D721Med (cell line): ENCODE data around the gene MLYCD.
"Not testable (repeated sequence)": the region's sequence is repeated elsewhere in the genome, so short reads cannot be mapped to it uniquely, and the experiment has no call there.

Source experiments
- DNase-seq: peaks from one replicate; pipeline ENCODE4 v3.0.0; 2011; ENCODE audit warnings: low spot score; ENCODE audit not compliant: insufficient read length
- FAIRE-seq: peaks from 2 replicates; lab custom pipeline; 2011; peaks lifted over from hg19 to GRCh38; lab: Jason Lieb, UNC
- TF ChIP-seq, protein P1 (sequence below): IDR thresholded peaks from 2 replicates; pipeline ENCODE4 v1.5.1; 2012; ENCODE audit warnings: mild to moderate bottlenecking, control low read depth; ENCODE audit not compliant: insufficient read depth; ENCODE audit errors: missing control alignments

MLYCD gene

DNA sequence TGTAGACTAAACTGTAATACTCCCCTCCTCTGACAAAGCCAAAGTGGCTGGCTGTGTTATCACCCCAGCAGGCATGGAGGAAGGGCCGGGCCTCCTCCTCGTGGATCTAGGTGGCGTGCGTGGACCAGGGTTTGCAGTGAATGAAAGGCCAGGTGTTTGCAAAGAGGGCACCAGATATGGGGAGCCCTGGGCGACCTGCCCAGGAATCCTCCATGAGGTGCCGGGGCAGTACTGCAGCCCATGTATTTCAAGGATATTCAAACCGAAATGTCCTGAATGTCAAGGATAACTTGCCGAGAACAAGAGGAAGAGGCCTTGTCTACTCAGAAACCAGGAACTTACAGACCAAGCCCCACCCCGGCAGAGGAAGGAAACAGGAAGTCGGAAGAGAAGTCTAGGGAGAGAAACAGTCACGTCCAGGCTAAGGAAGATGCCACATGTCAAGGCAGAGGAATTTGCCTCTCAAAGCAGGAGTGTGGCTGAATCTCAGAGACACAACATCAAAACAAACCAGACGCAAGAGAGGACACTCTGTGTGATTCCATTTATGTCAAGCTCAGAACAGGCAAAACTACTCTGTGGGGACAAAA, 40.4 kb downstream of the MLYCD start:
- FAIRE-seq (no peak), DNase-seq (no peak)
- TF ChIP-seq, protein P1, sequence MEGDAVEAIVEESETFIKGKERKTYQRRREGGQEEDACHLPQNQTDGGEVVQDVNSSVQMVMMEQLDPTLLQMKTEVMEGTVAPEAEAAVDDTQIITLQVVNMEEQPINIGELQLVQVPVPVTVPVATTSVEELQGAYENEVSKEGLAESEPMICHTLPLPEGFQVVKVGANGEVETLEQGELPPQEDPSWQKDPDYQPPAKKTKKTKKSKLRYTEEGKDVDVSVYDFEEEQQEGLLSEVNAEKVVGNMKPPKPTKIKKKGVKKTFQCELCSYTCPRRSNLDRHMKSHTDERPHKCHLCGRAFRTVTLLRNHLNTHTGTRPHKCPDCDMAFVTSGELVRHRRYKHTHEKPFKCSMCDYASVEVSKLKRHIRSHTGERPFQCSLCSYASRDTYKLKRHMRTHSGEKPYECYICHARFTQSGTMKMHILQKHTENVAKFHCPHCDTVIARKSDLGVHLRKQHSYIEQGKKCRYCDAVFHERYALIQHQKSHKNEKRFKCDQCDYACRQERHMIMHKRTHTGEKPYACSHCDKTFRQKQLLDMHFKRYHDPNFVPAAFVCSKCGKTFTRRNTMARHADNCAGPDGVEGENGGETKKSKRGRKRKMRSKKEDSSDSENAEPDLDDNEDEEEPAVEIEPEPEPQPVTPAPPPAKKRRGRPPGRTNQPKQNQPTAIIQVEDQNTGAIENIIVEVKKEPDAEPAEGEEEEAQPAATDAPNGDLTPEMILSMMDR, result no peak

DNA sequence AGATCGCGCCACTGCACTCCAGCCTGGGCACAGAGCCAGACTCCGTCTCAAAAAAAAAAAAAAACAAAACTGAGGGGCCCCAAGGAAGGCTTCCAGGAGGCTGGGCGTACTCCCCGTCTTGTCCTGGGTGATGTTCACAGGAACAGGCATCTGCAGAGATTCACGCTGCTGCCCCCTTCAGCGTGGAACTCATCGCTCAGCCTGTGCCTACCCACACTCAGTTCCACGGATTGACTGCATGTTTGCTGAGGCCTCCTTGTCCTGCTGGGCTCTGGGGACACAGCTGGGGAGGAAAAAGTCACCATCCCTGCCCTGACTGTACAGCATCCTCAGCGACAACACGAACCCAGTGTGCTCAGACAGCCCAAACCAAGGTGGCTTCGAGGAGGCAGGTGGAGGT, 41.2 kb downstream of the MLYCD start:
- TF ChIP-seq, protein P1, result no peak
- FAIRE-seq, result no peak
- DNase-seq, result no peak

DNA sequence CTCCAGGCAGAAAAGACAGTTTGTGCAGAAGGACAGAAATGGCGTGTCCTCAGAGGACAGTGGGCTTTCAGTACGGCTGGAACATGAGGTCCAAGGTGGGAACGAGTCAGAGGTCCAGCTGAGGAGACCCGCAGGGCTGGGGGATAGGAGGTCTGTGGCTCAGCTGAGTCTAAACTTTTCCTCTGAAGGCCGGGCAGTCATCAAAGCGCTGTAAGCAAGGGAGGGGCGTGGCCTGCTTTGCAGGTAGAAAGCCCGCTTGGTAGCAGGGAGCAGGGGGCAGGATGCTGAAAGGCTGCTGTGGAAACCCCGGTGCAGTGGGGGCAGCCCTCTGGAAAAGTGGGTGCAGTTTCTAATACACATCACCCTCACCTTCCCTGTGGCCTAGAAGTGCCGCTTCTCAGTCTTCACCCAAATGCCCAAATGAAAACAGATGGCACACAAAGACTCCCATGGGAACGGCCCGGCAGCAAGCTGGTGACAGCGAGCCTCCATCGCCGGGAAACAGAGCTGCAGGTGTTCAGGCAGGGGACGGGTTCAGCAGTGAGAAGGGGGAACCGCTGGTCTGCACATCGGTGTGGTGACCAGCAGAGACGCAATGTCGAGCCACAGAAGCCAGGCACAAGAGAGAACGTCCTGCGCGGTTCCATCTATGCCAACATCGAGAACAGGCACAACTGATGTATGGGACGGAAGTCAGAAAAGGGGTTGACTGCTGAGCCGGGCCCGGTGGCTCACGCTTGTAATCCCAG, 41.9 kb downstream of the MLYCD start:
- no peak for DNase-seq
- FAIRE-seq, result no peak
- TF ChIP-seq, protein P1, result no peak

DNA sequence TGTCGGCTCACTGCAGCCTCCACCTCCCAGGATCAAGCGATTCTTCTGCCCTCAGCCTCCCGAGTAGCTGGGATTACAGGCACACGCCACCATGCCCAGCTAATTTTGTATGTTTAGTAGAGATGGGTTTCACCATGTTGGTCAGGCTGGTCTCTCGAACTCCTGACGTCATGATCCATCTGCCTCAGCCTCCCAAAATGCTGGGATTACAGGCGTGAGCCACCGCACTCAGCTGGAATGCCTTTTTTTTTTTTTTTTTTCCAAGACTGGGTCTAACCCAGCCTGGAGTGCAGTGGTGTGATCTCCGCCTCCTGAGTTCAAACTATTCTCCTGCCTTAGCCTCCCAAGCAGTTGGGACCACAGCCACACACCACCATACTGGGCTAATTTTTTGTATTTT, 42.6 kb downstream of the MLYCD start:
- FAIRE-seq, DNase-seq: not testable (repeated sequence)

DNA sequence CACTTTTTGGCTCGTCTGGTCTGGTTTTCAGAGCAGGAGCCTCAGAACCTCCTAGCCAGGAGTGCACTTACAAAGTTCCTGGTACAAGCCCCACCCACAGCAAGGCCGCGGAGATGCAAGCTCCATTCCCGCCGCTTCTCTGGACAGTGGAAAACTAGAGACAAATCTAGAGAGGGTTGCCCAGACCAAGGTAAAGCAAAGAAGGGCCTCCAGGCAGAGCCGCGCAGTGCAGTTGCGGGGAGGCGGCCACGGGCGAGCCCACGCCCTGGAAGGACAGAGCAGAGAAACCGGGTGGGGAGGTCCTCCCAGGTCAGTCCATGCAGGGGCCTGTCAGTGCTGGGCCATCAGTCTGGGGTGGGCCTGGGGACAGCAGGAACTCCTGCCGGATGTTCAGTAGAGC, 43.2 kb downstream of the MLYCD start:
- FAIRE-seq, result no peak
- no peak for DNase-seq
- TF ChIP-seq, protein P1, result no peak

DNA sequence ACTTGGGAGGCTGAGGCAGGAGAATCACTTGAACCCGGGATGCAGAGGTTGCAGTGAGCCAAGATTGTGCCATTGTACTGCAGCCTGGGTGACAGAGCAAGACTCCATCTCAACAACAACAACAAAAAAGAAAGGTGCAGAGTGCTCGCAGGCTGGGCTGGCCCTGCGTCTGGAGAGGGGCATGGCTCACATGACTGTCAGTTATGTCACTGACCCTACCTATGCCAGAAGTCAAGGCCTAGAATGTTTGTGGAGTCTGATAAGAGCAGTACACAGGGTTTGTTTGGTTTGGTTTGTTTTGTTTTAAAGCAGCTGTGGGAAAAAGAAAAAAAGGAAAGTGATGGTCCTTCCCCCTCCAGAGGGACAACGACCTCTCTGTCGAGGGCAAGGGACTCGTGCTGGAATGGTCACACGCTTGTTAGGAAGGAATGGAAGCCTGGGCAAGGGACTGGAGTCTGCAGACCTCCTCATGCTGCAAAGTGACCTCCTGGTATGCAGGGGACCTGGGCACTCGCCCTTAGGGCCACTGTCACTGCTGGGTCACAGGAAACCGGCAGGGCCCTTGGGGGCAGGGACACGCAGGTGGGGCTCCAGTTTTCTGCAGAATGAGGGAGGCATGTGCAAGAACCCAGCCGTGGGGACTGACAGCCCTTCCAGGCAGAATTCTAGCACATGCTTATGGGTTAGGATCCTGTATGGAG, 44.0 kb downstream of the MLYCD start:
- DNase-seq, result no peak
- no peak for FAIRE-seq
- TF ChIP-seq, protein P1, result no peak

DNA sequence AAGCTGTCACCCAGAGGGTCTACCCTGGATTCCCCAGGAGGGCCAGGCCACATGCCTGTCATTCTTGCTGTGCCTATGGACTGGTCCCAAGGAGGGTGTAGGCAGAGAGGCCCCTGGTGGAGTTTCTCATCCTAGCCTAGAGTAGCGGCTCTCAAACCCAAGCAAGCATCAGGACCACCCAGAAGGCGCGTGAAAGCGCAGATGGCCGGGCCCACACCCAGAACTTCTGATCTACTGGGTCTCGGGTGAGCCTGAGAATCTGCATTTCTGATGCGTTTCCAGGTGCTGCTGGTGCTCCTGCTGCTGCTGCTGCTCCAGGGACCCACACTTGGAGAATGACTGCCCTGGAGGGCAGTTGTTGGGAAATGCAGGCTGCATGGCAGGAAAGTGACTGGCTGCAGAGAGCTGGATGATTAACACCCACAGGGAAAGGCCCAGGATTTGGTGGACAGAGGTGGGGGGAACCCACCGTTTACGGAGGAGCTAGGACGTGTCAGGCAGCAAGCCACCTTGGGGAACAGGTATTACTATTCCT, 44.7 kb downstream of the MLYCD start:
- TF ChIP-seq, protein P1, result no peak
- no peak for FAIRE-seq
- DNase-seq, result no peak
